ENCODE measurements around the gene PIK3AP1. TPM values are rescaled to one million over a fixed set of nuclear protein-coding genes. Genes with fewer than 3 reads are reported as not detected.

PIK3AP1 gene
- total and polyA plus RNA-seq, 7 donors = 6.1 to 22.0 (median 10.0) TPM

DNA sequence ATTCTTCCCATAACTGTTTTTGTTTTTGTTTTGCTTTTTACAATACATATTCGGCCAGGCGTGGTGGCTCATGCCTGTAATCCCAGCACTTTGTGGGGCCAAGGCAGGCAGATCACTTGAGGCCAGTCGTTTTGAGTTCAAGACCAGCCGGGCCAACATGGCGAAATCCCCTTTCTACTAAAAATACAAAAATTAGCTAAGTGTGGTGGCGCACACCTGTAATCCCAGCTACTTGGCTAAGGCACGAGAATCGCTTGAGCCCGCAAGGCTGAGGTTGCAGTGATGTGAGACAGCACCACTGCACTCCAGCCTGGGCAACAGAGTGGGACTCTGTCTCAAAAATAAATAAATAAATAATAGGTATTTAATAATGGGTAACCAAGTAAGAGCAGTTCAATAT, 135.8 kb downstream of the PIK3AP1 start:
- whole genome bisulfite sequencing, 2 donors = 75 to 86% methylated on average over 9 of the region's 9 CpGs

DNA sequence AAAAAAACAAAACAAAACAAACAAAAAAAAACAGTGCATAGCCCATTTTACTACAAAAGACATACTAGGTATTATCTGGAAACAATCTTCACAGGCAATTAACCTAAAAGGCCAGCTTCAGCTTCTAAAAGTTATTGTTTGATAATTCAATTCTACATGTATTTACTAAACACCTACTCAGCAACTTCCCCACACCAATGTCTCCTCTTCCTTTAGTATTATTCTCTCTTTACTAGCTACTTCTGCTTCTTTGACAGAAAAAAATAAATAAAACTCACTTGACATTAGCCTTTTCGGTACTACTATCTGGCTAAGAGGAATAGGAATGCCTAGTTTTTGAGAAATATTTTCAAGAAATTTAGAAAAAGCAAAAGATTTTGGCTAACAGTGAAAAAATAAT, 136.3 kb downstream of the PIK3AP1 start:
- H3K9me3 ChIP-seq = no peaks in the 10 kb centered on the region
- intact Hi-C loops (cut with DNase I) = loop anchor here (10.0 kb wide), 1 partner anchor 209 kb away; no protein-coding TSS in a partner anchor
- H3K27ac ChIP-seq = no peak overlapping the region
- peaks cover 0 to 81% (median 76%) of the 10 kb centered on the region in 4 donors for H3K4me1 ChIP-seq
- no peak for DNase-seq
- no peaks in the 10 kb centered on the region for H3K27me3 ChIP-seq
- H3K36me3 ChIP-seq = no peaks in the 10 kb centered on the region
- no peak for TF ChIP-seq POLR2AphosphoS5 (IDR thresholded peaks at IDR 0.05)
- TF ChIP-seq, protein P1, sequence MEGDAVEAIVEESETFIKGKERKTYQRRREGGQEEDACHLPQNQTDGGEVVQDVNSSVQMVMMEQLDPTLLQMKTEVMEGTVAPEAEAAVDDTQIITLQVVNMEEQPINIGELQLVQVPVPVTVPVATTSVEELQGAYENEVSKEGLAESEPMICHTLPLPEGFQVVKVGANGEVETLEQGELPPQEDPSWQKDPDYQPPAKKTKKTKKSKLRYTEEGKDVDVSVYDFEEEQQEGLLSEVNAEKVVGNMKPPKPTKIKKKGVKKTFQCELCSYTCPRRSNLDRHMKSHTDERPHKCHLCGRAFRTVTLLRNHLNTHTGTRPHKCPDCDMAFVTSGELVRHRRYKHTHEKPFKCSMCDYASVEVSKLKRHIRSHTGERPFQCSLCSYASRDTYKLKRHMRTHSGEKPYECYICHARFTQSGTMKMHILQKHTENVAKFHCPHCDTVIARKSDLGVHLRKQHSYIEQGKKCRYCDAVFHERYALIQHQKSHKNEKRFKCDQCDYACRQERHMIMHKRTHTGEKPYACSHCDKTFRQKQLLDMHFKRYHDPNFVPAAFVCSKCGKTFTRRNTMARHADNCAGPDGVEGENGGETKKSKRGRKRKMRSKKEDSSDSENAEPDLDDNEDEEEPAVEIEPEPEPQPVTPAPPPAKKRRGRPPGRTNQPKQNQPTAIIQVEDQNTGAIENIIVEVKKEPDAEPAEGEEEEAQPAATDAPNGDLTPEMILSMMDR (IDR thresholded peaks at IDR 0.05) = no peak
- TF ChIP-seq POLR2A (IDR thresholded peaks at IDR 0.05) = no peak
- no peak for TF ChIP-seq EP300 (IDR thresholded peaks at IDR 0.05)
- 78 to 80% methylated on average over 1 of the region's 1 CpG for WGBS, 2 donors
- H3K4me3 ChIP-seq = no peak overlapping the region

More for the DNA sequence above, 135.8 kb downstream of the PIK3AP1 start:
- H3K4me1 ChIP-seq = peaks cover 0 to 77% (median 72%) of the 10 kb centered on the region in 4 donors
- no peak overlapping the region for H3K4me3 ChIP-seq
- TF ChIP-seq POLR2AphosphoS5 (IDR thresholded peaks at IDR 0.05) (no peak), POLR2A (IDR thresholded peaks at IDR 0.05) (no peak), EP300 (IDR thresholded peaks at IDR 0.05) (no peak)
- TF ChIP-seq, protein P1 (IDR thresholded peaks at IDR 0.05) = no peak
- intact Hi-C loops (cut with DNase I) = loop anchor here (10.0 kb wide), 1 partner anchor 210 kb away; no protein-coding TSS in a partner anchor
- no peaks in the 10 kb centered on the region for H3K9me3 ChIP-seq
- H3K36me3 ChIP-seq = no peaks in the 10 kb centered on the region
- no peak for DNase-seq
- H3K27ac ChIP-seq = no peak overlapping the region
- no peaks in the 10 kb centered on the region for H3K27me3 ChIP-seq

DNA sequence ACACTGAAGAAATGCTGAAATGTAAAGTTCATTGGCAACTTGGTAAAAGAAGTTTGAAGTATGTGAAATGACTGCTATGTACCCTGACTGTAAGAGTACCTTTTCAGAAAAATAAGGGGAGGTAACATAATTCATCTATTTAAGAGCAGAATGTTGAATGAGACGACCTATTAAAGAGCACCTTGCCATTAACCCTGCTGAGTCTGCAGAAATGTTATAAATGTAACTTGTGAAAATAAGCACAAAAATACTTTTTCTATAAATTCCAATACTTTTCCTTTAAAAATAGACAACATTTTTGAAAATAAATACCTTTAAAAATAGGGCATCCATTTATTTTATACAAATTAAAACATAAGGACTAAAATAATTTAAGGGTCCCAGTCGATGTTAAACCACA, 141.2 kb downstream of the PIK3AP1 start:
- WGBS, 2 donors = 51 to 82% methylated on average over 2 of the region's 2 CpGs
- H3K27ac ChIP-seq = peak overlapping the region in 2 of 4 donors; percentile 64 to 68

DNA sequence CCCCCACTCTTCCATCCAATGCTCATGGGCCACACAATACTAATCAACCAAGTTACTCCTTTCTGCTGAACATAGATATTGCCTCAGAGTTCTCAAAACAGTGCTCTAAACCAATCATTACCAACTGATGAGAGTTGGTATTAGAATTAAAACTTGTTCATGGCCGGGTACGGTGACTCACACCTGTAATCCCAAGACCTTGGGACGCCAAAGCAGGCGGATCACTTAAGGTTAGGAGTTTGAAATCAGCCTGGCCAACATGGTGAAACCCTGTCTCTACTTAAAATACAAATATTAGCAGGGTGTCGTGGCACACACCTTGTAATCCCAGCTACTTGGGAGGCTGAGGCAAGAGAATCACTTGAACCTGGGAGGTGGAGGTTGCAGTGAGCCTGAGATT, 141.7 kb downstream of the PIK3AP1 start:
- H3K36me3 ChIP-seq = peaks cover 0 to 17% (median 0%) of the 10 kb centered on the region in 4 donors
- no peak overlapping the region for H3K4me3 ChIP-seq
- TF ChIP-seq, protein P1 (IDR thresholded peaks at IDR 0.05) = no peak
- TF ChIP-seq EP300 (IDR thresholded peaks at IDR 0.05) = no peak
- no peak for TF ChIP-seq POLR2AphosphoS5 (IDR thresholded peaks at IDR 0.05)
- no peak for TF ChIP-seq POLR2A (IDR thresholded peaks at IDR 0.05)
- no peaks in the 10 kb centered on the region for H3K9me3 ChIP-seq
- intact Hi-C loops (cut with DNase I) = no loop called here
- peak overlapping the region in 1 of 4 donors; percentile 1 for H3K27ac ChIP-seq
- 46 to 88% methylated on average over 5 of the region's 5 CpGs for WGBS, 2 donors
- no peaks in the 10 kb centered on the region for H3K27me3 ChIP-seq
- no peak for DNase-seq
- H3K4me1 ChIP-seq = peaks cover 0 to 79% (median 58%) of the 10 kb centered on the region in 4 donors

More for the DNA sequence above, 141.2 kb downstream of the PIK3AP1 start:
- peaks cover 0 to 17% (median 0%) of the 10 kb centered on the region in 4 donors for H3K36me3 ChIP-seq
- no peak overlapping the region for H3K4me3 ChIP-seq
- TF ChIP-seq POLR2A (IDR thresholded peaks at IDR 0.05) (no peak), EP300 (IDR thresholded peaks at IDR 0.05) (no peak), POLR2AphosphoS5 (IDR thresholded peaks at IDR 0.05) (no peak)
- peaks cover 0 to 84% (median 61%) of the 10 kb centered on the region in 4 donors for H3K4me1 ChIP-seq
- intact Hi-C loops (cut with DNase I) = no loop called here
- no peak for DNase-seq
- no peaks in the 10 kb centered on the region for H3K27me3 ChIP-seq
- no peaks in the 10 kb centered on the region for H3K9me3 ChIP-seq

DNA sequence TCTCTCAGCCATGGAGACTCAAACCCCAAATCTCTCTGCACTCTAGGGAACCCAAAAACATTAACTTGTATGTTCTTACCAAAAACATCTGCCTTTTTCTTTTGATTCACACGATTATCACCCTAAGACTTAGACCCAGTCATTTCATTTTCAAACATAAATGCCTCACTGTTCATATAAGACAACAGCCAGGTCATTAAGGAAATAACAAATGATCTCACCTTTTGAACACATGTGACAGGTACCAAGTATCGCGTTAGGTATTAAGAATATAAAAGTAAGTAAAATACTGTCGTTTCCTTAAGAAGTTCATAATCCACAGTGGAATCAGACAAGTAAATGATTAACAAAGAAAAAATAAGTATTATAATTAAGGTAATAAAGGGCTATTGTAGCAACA, 142.3 kb downstream of the PIK3AP1 start:
- no peak overlapping the region for H3K4me3 ChIP-seq
- intact Hi-C loops (cut with DNase I) = no loop called here
- peaks cover 0 to 79% (median 57%) of the 10 kb centered on the region in 4 donors for H3K4me1 ChIP-seq
- DNase-seq = no peak
- 22 to 71% methylated on average over 4 of the region's 4 CpGs for WGBS, 2 donors
- H3K36me3 ChIP-seq = peaks cover 0 to 17% (median 0%) of the 10 kb centered on the region in 4 donors
- no peaks in the 10 kb centered on the region for H3K27me3 ChIP-seq
- no peaks in the 10 kb centered on the region for H3K9me3 ChIP-seq
- H3K27ac ChIP-seq = no peak overlapping the region
- TF ChIP-seq POLR2A (IDR thresholded peaks at IDR 0.05) (no peak), EP300 (IDR thresholded peaks at IDR 0.05) (no peak), POLR2AphosphoS5 (IDR thresholded peaks at IDR 0.05) (no peak)
- TF ChIP-seq, protein P1 (IDR thresholded peaks at IDR 0.05) = no peak
